HG02884 (cell line): ENCODE results near the gene MAFG.
"Not testable (repeated sequence)": the region's sequence is repeated elsewhere in the genome, so short reads cannot be mapped to it uniquely, and the experiment has no call there.

Source experiments
- ATAC-seq: cut with Tn5 transposase; IDR thresholded peaks from one replicate; pipeline ENCODE4 v1.9.1; 2021; ENCODE audit warnings: mild to moderate bottlenecking, moderate library complexity; ENCODE audit not compliant: unreplicated experiment

The MAFG gene

DNA sequence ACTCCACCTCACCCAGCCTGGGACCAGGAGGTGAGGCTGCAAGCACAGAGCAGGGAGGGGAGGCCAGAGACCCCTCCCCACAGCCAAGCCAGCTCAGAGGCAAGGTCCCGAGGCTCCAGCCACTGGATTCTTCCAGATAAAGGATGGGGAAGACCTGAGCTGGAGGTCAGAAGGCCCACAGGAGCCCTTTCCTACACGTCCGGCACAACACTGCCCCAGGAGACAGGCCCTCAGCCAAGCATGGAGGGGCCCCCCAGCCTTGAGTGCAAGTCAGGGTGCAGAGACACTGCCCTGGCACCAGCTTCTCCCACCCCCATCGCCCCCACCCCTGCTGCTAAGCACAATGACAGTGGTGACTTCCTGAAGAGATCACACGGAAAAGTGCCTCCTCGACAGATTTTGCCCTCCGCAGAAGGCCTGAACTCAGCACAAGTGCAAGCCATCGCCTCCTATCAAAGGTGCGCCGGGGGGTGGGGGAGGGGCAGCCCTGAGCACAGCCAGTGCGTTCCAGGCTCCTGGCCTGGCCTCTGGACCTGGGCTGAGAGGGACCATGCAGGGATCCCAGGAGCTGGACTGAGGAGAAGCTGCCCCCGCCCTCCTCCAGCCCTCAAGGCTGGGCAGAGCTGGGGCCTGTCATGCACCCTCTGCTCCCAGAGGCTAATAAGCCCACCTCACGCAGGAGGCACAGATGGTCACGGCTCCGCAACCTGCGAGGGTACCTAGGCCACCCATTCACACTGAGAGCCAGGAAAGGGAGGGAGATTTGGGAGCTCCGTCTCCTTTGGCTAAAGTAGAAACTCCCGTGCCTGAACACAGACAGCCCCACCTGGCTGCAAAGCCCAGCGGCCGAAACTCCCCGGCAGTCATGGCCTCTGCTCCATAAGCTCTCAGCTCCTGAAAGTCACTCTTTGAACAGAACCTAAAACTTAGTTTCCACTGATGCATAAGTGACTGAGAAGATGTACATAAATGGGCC, 2.7 kb downstream of the MAFG start:
- no peak for ATAC-seq

GRCh38 chr17:81923302-81924260, 4.0 kb downstream of the MAFG start:
- ATAC-seq = no peak

DNA sequence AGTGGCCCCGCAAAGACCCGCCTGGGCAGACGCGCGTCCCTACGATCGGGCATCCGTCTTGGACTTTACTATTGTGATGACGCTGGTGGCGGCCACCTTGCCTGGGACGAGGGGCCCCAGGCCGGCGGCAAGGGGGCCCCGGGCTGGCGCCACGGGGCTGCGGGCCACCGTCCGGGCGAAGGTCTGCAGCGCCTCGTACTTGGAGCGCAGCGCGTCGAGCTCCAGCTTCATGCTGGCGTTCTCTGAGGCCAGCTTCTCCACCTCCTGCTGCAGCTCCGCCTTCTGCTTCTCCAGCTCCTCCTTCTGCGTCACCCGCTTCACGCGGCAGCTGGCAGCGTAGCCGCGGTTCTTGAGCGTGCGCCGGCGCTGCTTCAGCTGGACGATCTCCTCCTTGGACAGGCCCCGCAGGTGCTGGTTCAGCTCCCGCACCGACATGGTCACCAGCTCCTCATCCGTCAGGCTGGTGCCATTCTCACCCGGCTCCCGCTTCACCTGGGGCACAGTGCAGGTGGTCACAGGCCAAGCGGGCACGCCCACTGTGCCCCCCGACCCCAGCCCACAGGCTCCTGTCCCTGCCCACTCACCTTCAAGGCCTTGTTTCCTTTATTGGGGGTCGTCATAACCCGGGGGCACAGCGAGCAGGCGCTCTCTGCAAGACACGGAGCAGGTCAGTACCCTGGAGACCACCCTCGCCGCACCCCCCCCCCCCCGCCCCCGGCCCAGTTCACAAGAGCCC, 4.8 kb downstream of the MAFG start:
- no peak for ATAC-seq

- ATAC-seq = no peak
Observed at GRCh38 chr17:81921996-81922565, 5.5 kb downstream of the MAFG start.

DNA sequence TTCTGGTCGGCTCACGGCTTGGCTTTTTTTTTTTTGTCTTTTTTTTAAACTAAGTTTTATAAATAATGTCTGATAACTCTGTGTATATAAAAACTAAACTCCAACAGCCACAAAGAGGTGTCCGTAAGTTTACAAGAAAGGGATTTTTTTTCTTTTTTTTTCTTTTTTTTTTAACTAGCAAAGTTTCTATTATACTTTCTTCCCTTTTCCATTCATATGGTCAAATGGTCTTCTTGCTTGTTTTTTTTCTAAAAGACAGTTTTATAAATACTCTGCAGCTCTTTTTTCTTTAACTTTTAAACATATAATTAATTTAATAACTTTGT, 6.0 kb downstream of the MAFG start:
- ATAC-seq = no peak

DNA sequence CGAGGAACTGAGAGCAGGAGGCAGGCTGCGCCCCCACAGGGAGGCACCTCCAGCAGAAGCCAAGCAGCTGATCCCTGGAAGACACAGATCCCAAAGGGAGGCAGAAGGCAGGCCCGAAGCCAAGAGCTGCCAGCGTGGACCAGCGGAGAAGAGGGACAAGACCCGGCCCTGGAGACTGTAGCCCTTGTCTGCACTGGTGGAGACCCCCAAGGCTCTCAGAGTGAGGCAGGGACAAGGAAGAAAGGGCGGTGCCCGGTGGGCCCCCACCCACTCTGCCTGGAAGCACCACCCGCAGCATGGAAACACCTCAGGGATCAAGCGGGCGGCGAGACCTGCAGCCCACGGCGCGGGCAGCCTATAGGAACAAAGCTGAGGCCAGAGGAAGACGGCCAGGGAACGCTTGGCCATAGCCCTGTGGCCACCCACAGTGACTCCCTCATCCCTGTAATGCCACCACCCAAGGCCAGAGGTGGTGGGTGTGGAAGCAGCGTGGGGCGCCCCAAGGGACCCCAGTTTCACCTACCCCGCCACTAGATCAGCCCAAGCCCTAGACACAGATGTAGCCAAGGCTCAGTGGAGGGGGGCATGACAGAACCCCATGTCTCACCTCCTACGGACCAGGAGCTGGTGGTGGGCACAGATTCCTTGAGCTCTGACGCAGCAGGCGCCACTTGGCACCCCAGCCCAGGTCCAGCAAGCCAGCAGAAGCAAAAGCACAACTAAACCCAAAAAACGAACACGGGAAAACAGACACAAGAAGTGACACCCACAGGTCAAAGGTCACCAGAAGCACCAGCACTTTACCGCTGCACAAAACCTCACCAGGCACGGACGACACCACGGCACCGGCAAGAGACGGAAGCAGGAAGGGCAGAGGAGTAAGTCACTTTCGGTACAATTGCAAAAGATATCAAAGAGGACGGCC, 6.7 kb downstream of the MAFG start:
- ATAC-seq = no peak

DNA sequence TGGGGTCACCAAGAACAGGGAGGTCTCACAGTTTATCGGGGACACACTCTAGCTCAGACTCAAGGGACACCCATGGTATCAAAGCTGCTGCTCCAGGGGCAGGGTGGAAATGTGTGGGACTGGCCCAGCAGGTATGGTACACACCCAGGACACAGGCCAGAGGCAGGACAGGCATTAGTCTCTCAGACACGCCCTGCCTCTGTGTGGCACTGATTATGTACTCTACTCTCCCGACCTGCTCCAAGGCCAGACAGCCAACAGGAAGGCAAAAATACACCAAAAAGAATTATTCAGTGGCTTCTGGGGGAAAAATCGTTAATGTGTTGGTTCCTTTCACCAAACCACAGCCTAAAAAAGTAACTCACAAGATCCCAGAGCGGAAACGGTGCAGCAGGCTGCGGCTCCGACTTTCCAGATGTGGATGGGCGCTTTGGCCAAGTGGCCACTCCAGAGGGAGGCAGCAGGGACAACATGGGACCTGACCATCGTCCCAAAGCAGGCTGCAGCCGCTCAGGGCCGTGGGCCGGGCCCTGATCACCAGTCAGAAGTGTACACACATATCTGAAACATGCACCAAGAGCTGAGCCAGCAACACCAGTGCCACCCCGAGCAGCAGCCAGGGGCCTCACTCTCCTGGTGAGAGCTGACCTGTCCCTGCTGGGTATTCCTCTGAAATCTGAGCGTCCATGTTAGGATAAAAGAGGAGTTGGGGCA, 8.5 kb downstream of the MAFG start:
- no peak for ATAC-seq

DNA sequence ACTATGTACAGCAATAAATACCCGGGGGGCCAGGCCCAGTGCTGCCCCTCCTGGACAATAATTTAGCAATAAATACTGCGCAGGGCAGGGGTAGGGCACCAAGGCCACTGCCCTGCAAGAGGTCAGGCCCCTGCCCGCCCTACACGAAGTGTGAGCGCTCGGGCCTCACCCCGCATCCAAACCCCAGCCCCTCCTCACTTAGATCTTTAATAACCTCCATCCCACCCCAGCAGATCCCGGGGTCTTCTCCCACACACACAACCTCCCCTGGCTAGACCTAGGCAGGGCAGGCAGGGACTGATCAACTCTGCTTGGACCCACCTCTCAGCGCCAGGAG, 9.2 kb downstream of the MAFG start:
- not testable (repeated sequence) for ATAC-seq

DNA sequence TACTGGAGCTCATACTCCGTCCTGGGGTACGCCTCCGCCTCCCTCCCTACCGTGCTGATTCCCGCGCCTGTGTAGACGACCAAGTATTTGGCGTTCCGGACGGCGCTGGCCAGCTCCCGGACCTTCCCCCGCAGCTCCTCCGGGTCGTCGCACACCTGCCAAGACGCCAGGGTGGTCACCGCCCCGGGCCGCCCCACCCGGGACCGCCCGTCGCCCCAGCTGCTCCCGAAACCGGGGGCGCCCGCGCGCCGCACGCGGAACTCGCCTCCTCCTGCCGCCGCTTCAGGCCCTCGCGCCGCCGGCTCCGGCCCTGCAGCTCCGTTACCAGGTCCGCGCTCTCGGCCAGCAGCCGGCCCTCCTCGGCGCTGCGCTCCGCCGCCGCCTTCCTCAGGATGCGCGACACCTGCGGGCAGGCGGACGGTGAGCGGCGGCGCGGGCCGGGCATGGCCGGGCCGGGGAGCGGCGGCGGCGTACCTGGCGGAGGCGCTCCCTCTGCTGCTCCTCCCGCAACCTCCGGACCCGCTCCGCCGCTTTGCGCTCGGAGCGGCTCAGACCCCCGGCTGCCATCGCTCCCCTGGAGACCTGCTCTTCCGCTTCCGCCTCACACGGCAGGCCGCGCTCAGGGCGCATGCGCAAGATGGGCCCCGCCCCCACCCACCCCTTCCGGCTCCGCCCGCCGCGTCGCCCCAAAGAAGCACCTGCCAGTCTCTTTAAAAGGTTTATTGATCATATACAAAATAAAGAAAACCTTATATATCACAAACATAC, 9.8 kb downstream of the MAFG start, which contains the start of gene SIRT7:
Gene SIRT7, minus strand, starts transcription at position 612 of the 768 bp plus-strand sequence. Its CDS starts 45 bp downstream, at position 567.
- ATAC-seq = no peak

- ATAC-seq = no peak
Observed at GRCh38 chr17:81916234-81917001, 11.1 kb downstream of the MAFG start.

DNA sequence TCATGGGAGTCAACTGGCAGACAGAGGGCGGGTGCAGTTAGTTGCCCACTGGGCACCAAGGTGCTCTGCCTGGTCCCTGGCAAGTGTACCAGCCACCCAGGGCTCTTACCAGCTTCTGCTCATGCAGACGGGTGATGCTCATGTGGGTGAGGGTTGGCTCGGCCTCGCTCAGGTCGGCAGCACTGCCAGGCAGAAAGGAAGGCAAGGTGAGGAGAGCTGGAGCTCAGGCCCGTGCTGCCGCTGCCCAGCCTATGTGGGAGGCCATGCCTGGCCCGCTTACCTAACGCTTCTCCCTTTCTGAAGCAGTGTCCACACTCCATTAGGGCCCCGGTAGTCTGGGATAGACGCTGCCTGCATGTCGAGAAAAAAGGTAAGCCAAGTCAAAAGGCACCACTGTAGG, 12.2 kb downstream of the MAFG start:
- ATAC-seq = no peak

- no peak for ATAC-seq
Observed at GRCh38 chr17:81914103-81914850, 13.3 kb downstream of the MAFG start.

DNA sequence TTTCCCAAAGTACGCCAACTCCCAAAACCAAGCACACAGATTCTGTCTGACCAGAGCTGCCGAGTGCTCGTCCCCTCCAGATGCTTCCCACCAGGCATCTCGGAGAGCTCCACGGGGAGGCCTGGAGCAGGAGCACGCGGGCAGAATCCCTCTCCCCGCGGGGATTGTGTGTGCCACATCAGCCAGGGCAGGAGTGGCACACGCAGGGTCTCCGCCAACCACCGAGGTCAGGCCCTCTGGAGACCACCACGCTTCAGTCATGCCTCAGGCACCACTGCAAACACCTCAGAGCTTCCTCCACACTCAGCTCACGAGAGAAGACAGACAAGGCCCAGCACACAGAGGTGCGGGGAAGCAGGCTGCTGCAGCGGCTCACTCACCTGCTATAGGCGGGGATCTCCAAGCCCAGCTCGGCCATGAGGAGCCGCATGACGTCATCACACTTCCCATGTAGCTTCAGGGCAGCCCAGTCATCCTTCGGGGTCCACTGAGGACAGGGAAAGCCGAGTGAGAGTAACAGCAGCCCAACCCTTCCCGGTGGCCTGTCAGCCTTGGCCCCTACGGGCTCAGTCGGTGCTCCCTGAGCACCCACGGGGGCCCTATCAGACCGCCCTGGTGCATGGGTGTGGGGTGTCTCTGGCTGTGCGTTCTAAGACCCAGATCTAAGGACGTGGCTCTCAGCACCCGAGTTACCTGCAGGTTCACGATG, 14.0 kb downstream of the MAFG start:
- no peak for ATAC-seq

DNA sequence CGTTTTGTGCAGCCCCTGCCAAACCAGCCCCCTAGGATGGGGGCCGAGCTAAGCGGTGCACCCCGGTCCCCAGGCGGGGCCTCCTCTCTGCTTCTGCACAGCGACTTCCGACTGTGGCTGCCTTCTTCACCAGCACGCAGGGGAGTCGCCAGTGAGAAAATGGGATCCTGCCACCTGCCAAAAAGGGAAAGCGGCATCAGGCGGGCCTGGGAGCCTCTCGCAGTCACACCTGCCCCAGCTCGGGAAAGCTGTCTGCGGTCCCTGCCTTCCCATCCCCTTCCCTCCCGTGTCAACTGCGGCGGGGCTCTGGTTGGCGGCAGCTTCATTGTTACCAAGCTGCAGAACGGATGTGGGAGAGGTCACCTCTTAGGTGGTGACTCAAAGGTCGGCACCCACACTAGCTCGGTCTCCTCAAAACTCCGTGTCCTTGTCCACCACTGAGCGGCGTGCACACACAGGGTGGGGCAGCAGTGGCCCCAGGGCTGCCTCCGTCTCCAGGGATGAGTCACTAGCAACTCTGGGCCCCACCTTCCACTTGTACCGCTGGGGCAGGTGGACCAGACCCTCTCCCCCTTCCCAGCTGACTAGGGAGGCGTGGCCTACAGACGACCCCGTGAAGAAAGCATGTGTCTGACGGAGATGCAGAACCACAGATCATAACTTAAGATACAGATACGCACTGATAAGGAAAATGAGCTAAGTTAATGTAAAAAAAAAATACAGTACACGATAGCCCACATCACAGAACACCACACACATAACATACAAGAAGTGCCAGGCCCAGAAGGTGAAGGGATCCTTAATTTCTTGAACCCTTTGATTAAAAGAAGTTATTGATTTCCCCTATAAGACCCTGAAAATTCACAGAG, 14.9 kb downstream of the MAFG start:
- ATAC-seq = no peak

- ATAC-seq = no peak
Observed at GRCh38 chr17:81911969-81912368, 15.6 kb downstream of the MAFG start.
